GM19438 (cell line): ENCODE data around the gene USP35.
A peak's percentile ranks its signal among the peaks of the same experiment; 100 is the strongest.
"Not testable (repeated sequence)": the region's sequence is repeated elsewhere in the genome, so short reads cannot be mapped to it uniquely, and the experiment has no call there.

Source experiments
- ATAC-seq: cut with Tn5 transposase; IDR thresholded peaks from one replicate; pipeline ENCODE4 v1.9.1; 2021; ENCODE audit warnings: low read depth; ENCODE audit not compliant: unreplicated experiment

Gene USP35

GRCh38 chr11:78168539-78169477, 19.9 kb upstream of the USP35 start:
- no peak for ATAC-seq

- no peak for ATAC-seq
These were observed 18.3 kb upstream of the USP35 start for GRCh38 chr11:78170413-78170812.

- ATAC-seq: no peak
These were observed 17.7 kb upstream of the USP35 start for GRCh38 chr11:78170874-78171549.

GRCh38 chr11:78171951-78172350, 16.8 kb upstream of the USP35 start:
- ATAC-seq: no peak

DNA sequence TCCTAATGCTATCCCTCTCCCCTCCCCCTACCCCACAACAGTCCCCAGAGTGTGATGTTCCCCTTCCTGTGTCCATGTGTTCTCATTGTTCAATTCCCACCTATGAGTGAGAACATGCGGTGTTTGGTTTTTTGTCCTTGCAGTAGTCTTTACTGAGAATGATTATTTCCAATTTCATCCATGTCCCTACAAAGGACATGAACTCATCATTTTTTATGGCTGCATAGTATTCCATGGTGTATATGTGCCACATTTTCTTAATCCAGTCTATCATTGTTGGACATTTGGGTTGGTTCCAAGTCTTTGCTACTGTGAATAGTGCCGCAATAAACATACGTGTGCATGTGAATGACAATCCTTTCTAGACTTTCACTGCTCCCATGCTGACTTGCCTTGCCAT, 12.9 kb upstream of the USP35 start:
- not testable (repeated sequence) for ATAC-seq

DNA sequence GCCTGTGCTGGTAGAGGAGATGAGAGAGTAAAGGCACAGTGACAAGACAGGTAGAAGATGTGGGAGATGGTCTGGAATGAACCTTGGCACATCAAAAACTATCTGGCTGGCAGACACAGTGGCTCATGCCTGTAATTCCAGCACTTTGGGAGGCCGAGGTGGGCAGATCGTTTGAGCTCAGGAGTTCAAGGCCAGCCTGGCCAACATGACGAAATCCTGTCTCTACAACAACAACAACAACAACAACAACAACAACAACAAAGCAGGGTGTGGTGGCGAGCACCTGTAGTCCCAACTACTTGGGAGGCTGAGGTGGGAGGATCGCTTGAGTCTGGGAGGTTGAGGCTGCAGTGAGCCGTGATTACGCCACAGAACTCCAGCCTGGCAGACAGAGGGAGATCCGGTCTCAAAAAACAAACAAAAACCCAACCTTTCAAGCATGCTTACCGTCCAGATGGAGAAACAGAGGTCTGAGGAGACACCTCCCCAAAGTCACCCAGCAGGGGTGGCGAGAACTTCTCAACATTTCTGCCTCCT, 12.0 kb upstream of the USP35 start:
- ATAC-seq: no peak

- no peak for ATAC-seq
These were observed 11.5 kb upstream of the USP35 start for GRCh38 chr11:78177216-78177615.

DNA sequence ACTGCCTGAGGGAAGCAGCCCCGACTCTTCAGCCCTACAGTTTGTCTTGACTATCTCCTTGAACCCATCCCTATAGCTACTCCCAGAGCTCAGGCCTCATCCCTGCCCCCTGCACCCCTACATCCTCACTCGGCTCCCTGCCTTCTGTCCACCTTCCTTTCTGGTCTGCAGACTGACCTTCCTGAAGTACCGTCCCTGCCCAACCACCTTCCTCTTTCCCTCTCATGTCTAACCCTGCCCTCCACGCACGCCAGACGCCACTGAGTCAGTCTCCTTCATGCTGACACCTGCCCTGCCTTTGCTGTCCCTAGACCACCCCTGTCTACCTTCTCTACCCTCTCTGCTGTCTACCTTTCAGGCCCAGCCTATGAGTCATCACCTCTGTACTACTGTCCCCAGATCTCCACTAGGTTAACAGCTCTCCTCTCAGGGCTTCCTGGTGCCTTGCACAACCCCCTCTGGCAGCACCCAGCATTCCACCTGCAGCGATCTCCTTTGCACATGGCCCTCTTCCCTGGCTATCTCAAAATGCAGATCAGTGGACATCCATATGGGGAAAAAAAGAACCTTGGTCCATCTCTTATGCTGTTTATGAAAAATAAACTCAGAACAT, 9.2 kb upstream of the USP35 start:
- ATAC-seq: no peak

DNA sequence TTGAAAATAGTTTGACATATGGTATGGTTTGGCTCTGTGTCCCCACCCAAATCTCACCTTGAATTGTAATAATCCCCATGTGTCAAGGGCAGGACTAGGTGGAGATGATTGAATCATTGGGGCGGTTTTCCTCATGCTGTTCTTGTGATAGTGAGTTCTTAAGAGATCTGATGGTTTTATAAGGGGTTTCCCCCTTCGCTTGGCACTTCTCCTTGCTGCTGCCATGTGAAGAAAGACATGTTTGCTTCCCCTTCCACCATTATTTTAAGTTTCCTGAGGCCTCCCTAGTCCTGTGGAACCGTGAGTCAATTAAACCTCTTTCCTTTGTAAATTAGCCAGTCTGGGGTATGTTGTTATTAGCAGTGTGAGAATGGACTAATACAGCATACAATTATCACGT, 8.0 kb upstream of the USP35 start:
- no peak for ATAC-seq

DNA sequence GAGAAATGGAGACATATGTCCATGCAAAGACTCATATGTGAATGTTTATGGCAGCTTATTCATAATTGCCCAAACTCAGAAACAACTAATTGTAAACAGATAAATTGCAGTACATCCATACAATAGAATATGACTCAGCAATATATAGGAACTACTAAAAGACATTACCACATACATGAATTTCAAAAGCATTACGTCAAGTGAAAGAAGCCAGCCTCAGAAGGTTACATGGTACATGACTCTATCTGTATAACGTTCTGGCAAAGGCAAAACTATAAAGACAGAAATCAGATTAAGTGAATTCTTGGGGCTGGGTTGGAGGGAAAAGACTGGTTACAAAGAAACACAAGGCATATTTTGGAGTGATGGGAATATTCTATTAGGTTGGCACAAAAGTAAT, 7.5 kb upstream of the USP35 start:
- no peak for ATAC-seq

- ATAC-seq: peak; percentile 11
These were observed 1.1 kb upstream of the USP35 start for GRCh38 chr11:78187366-78188285.

GRCh38 chr11:78189174-78189724, 530 bp downstream of the USP35 start:
- no peak for ATAC-seq

- ATAC-seq: no peak
These were observed 1.1 kb downstream of the USP35 start for GRCh38 chr11:78189851-78190250.

DNA sequence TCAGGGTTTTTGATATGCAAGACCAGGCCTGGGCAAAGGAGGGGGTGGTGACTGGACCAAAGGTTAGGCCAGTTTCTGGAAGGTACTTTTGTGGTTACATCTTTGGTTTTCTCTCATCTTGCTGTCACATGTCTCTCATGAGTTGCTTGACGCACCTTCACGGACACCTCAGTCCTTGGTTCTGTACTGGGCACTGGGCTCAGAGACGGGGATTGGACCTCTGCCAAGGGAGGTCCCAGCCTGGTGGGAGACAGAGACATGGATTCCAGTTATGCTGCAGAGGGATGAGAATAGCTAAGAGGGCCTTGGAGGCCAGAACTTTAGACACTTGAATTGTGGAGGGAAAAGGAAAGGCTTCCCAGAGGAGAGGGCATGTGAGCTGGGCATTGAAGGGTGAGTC, 1.7 kb downstream of the USP35 start:
- ATAC-seq: no peak

DNA sequence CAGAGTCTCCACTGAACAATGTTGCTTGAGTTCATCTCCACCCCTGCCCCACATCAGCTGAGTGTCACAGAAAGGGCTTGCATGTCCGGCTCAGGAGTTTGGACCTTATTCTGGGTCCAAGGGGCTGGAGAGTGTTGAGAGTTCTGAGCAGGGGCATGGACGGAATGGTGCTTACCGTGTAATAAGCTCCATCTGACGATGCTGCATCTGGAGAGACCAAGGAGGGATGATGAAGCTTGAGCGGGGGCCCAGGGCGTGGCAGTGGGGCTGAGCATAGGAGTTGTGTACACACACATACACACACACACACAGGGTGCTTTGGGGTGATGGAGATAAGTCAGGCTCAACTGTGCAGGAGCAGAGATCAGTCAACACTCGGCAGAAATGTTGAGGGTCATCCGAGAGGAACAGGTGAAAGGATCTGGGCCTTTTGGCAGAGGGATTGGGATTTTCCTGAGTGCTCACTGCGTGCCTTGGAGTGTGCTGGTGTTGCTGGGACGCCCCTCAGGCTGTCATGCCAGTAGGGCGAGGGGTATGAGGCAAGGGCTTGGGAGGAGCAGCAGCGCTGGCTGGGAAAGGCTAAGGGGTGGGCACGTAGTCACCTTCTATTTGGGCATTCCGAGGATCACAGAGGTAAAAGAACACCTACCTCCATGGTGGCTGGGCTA, 2.3 kb downstream of the USP35 start:
- no peak for ATAC-seq

- no peak for ATAC-seq
These were observed 3.6 kb downstream of the USP35 start for GRCh38 chr11:78192223-78192719.

DNA sequence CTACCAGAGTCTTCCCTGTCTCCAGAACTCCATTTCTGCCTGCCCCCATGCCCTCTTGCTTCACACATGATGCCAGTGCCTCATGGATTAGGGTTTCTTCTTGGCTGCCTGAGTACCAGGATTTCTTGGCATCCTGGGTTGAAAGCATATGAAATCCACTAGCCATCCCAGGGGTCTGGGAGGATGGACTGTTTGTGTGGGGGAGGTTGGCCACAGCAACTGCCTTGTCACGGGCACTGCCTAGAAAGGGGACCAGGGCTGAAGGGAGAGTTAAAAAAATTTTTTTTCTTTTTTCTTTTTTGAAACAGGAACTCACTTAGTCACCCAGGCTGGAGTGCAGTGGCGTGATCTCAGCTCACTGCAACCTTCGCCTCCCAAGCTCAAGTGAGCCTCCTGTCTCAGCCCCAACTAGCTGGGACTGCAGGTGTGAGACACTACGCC, 4.2 kb downstream of the USP35 start:
- ATAC-seq: no peak

DNA sequence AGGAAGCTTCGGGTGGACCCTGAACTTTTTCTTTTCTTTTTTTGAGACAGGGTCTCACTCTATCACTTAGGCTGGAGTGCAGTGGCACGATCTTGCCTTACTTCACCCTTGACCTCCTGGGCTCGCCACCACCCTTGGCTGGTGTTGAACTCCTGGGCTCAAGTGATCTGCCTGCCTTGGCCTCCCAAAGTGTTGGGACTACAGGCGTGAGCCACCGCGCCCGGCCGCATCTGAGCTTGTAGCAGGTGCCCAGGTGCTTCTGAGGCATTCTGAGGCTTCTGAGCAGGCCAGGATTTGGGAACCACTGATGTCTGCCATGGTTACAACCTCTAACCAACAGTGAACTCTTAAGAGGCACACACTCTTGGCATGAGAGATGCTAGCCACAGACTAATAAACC, 5.1 kb downstream of the USP35 start:
- no peak for ATAC-seq

- no peak for ATAC-seq
These were observed 5.8 kb downstream of the USP35 start for GRCh38 chr11:78194490-78194889.
